ENCODE results near the gene TMEM61.
A peak's percentile ranks its signal among the peaks of the same experiment; 100 is the strongest.
"Not testable (repeated sequence)": the region's sequence is repeated elsewhere in the genome, so short reads cannot be mapped to it uniquely, and the experiment has no call there.

The TMEM61 gene

DNA sequence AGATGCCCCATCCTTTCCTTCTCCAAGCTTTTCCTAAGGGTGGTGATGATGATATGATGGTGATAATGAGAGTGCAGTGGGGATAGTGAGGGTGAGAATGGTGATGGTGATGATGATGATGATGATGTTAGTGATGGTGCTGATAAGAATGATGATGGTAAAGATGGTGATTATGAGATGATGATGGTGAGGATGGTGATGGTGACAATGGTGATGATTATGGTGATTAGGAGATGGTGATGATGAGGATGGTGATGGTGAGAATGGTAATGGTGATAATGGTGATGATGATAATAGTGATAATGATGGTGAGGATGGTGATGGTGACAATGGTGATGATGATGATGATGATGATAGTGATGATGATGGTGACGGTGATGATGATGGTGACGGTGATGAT is 22.3 kb downstream of the TMEM61 start:
- no peak for DNase-seq (ENCODE audit: low read depth)

DNA sequence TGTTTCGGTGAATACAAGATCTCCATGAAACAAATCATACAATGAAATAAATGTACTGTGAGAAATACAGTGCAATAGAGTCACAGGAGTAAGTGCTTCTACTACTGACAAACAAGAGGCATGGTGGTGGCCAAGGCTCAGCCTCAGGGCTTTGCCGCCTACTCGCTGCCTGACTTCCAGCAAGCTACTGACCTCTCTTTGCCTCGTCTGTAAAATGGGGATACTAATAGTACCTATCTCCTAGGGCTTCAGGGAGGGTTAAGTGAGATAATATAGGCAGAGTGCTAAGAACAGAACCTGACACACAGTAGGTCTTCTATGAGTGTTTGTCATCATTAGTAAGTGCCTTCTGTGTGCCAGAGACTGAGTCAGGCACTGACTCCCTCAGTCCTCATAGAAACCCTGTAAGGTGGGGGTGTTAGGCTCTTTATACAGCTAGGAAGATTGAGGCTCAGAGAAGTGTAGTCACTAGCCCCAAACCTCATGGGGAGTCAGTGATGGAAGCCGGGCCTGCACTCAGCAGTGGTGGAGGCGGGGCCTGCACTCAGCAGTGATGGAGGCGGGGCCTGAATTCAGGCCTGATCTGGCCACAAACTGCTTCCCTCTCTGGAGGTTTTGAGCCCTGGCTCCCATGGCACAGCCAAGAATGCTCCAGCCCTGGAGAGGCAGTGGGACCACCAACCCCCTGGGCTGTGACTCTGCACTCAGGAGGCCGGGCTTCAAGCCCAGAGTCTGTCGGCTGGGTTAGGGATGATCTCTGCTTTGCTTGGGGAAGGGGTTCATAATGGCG is 25.1 kb downstream of the TMEM61 start:
- DNase-seq (ENCODE audit: low read depth), result no peak

DNA sequence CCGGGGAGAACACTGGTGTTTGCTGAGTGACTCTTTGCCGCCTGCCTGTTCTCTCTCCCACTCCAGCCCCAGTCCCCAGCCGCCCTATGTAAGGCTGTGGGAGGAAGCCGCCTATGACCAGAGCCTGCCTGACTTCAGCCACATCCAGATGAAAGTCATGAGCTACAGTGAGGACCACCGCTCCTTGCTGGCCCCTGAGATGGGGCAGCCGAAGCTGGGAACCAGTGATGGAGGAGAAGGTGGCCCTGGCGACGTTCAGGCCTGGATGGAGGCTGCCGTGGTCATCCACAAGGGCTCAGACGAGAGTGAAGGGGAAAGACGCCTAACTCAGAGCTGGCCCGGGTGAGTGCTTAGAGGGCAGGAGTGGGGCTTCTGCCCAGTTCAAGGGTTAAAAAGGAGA is 26.5 kb downstream of the TMEM61 start:
- DNase-seq (ENCODE audit: low read depth), result no peak

DNA sequence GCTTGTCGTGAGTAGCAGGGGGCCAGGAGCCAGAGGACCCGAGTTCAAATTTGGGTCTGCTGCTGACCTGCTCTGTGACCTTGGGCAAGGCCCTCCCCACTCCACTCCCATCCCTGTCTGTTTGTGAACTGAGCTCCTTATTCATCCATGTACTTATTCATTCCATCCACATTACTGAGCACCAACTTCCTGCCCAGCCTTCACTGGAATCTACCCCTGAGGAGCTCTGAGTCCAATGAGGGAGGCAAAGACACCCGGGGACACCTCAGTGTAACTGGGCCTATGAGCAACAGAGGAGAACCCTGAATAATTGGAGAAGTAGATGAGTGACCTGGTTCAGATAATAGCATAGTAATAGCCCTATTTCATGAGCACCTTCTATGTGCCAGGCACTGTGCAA is 27.2 kb downstream of the TMEM61 start:
- peak; percentile 37 for DNase-seq (ENCODE audit: low read depth)

DNA sequence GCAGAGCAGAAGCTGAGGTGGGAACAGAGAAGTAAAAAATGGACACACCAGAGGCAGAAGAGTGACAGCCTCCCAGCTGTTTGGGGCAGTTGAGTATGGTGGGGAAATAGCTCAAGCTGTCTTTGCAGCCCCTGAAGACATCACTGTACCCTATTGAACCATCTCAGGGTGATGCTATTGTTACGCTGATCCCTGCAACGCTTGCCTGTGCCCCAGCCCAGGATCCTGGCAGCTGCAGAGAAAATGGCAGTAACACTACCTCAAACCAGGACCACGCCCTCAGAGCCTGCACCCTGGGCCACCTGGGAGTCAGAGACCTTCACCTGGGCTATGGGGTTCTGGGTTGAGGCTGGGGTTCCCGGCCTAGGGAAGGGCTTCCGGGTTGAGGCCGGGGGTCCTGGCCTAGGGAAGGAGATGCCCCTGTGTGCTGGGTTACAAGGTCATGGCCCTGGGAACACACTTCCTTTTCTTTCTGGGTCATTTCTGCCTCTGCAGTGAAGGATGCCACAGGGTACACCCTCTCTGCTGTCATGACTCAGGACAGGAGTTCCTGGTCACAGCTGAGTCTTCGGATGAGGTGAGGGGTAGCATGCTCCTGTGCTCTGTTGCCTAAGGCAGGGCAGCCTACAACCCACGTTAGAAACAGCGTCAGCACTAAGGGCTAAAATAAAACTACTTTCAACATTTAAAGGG is 29.9 kb downstream of the TMEM61 start:
- DNase-seq (ENCODE audit: low read depth), result no peak

DNA sequence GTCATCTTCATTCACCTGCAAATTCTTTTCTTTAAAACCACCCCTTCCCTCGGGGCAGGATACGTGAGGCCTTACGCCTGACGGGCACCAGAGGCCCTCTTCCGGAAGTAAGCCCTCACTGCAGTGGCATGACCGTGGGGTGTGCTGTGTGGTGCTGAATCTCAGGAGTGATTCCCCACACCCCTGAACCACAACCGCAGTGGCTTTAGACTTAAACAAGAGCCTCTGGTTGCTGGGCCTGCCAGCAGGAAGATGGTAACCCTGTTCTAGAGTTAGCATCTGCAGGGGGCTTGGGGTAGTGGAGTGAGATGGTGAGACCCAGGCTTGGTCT is 30.4 kb downstream of the TMEM61 start:
- DNase-seq (ENCODE audit: low read depth), result no peak

DNA sequence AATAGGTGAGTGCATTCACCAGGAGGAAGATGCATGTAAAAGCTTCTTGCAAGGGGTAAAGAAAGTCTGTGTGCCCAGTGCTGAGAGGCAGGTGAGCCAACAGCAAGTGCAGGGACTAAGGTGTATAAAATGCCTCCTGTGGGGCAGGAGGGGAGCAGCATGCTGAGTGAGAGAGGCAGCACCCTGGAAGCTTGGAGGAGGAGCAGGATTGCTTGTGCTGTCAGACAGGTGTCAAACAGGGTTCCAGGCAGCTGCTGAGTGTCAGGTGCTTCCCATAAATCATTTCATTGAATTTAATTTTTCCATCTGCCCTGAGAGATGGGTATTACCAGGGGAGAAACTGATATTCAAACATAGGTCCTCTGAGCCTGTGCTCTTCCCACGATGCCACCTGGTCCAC is 32.2 kb downstream of the TMEM61 start:
- no peak for DNase-seq (ENCODE audit: low read depth)

DNA sequence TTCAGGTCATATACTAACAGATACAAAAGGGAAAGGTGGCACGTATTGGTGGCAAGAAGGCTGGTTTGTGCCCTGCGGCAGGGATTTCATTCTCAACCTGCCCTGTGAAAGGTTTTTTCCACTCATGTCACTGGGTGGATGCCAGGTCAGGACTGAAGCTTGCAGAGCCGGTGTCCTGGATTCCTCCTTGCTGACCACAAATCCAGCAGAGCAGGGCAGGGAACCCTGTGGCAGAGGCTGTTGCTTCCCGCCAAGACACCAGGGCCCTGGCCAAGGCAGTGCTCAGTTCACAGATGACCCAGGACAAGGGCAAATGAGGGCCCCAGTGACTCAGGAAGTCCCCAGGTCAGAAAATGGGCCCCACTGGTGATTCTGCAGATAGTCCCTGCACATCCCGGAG is 34.7 kb downstream of the TMEM61 start:
- DNase-seq (ENCODE audit: low read depth), result peak; percentile 11

DNA sequence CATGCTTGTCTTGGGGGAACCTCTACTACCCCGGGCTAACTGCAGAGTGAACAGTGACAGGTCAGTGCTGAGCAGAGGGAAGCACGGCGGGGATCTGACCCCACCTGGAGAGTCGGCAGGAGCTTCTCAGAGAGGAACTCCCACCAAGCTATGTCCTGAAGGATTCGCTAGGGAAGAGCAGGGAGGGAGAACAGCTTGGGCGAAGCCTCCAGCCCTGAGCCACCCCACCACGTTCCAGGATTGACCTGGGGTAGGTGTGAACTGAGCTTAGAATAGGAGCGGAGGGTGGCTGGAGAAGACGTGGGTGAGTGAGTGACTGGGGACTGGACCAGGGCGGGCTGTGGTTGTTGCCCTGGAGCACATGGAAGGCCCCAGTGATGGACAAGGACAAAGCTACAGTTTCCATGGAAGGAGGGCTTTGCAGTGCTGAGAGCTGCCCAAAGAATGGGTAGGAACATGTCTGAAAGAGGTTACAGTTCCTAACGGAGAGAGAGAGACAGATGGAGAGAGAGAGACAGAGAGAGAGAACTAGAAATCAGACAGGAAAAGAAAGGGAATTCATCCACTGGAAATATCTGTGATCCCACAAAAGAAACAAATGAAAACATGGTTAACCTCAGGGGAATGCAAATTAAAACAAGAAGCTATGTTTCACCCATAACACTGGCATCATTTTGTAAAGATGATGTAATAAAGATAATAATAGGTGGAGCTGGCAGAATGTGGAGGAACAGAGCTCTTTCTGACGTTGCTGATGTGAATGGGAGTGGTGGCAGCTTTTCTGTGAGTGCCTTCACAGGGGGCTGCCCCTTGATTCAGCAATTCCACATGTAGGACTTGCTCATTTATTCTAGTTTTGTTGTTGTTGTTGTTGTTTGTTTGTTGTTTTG is 35.5 kb downstream of the TMEM61 start:
- no peak for DNase-seq (ENCODE audit: low read depth)

DNA sequence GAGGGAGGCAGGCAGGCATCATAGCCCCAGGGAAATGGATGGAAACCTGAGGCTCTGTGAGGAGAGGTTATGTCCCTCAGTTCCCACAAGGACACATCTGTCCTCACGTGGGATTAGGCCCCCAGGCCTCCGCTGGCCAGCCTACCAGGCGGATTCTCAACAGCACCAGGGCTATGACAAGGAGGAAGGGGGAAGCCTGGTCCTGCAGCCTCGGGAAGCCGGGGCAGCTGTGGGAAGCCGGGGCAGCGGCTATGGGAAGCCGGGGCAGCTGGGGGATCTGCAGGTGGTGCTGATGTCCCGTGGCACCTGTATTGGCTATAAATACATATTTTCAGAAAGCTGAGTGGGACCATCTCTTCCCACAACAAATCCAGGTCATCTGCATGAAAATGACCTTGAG is 38.0 kb downstream of the TMEM61 start:
- DNase-seq (ENCODE audit: low read depth), result no peak

DNA sequence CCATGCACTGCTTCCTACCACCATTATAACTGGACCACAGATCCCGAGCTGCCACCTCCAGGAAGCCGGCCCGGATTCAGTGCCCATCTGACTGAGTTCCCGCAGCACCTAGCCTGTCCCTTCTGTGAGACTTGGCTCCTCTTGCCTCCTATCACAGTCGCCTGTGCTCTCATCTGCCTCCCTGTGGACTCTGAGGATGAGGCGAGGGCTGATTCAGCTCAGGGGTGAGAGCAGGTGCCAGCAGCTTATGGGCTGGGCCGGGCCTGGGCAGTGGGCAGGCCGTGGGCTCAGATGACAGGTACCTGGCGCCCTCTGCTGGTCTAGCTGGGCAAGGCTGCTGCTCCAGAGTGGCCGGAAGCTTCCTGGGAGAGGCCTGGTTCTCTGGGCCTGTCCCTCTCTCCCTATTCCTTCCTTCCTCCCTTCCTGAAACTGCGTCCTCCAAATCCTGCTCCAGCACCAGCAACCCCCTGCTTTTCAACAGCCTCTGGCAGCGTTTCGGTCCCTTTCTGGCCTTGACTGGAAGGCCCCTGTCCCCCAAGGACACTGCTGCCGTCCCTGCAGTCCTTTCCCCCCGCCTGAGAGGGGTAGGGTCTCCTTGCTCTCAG is 41.6 kb downstream of the TMEM61 start:
- DNase-seq (ENCODE audit: low read depth), result peak; percentile 86

DNA sequence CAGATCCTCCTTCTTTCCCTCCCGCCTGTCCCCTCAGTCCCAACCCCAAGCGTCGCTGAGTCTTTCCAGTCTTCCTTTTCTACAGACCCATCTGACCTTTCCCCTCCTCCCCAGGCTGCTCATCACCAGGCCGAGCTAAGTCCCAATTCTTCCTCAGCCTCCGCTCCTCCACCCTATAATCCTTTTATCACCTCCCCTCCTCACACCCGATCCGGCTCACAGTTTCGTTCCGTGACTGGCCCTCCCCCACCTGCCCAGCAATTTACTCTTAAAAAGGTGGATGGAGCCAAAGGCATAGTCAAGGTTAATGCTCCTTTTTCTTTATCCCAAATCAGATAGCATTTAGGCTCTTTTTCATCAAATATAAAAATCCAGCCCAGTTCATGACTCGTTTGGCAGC is 43.7 kb downstream of the TMEM61 start:
- DNase-seq (ENCODE audit: low read depth), result not testable (repeated sequence)

DNA sequence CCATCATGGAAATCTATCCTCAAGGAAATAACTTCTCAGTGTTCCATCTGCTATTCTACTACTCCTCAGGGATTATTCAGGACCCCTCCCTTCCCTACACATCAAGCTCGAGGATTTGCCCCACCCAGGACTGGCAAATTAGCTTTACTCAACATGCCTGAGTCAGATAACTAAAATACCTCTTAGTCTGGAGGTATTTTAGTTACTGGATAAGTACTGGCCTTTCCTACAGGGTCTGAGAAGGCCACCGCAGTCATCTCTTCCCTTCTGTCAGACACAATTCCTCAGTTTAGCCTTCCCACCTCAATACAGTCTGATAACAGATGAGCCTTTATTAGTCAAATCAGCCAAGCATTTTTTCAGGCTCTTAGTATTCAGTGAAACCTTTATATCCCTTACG is 46.3 kb downstream of the TMEM61 start:
- DNase-seq (ENCODE audit: low read depth), result not testable (repeated sequence)

DNA sequence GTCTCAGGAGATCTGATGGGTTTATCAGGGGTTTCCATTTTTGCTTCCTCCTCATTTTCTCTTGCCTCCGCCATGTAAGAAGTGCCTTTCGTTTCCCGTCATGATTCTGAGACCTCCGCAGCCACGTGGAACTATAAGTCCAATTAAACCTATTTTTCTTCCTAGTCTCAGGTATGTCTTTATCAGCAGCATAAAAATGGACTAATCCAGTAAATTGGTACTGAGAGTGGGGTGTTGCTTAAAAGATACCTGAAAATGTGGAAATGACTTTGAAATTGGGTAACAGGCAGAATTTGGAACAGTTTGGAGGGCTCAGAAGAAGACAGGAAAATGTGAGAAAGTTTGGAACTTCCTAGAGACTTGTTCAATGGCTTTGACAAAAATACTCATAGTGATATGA is 50.7 kb downstream of the TMEM61 start:
- not testable (repeated sequence) for DNase-seq (ENCODE audit: low read depth)

DNA sequence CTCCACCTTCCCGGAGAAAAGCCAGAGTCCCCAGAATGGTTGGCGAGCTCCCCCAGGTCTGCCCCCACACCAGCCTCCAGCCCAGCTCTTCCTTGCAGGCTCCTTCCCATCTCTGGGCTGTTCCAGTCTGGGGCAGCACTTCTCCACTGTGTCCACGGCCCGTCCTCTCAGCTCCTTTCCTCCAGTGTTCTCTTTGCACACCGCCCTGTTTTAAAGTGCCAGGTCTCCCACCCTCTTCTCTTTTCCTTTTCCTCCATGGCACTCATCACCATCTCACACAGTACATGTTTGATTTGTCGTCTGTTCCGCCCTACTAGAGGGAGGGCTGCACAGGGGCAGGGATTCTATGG is 52.8 kb downstream of the TMEM61 start:
- DNase-seq (ENCODE audit: low read depth), result no peak

DNA sequence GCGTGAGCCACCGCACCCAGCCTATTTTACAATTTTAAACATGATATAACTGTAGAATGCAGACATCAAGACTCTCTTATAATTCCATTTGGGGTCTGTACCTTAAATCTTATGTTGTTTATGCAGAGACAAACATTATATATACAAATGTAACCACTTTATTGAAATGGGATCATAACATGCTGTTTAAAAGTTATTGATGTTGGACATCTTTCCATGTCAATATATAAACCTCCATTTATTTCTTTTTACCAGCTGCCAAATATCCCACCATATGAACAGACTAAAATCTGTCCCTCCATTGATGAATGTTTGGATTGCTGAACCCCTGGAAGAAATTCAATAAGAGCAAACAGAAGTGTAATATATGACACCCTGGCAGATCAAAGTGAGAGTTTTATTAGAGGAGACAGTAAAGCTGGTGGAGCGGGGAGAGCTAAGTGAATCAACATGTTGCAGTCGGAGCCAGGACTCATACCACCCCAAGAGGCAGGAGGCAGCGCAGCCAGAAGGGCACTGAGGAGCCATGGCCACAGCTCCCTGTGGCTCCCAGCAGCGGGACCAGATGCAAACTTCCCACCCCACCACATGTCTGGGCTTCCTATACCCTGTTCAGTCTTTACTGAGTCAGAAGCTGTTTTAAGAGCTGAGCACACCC is 54.2 kb downstream of the TMEM61 start:
- no peak for DNase-seq (ENCODE audit: low read depth)

DNA sequence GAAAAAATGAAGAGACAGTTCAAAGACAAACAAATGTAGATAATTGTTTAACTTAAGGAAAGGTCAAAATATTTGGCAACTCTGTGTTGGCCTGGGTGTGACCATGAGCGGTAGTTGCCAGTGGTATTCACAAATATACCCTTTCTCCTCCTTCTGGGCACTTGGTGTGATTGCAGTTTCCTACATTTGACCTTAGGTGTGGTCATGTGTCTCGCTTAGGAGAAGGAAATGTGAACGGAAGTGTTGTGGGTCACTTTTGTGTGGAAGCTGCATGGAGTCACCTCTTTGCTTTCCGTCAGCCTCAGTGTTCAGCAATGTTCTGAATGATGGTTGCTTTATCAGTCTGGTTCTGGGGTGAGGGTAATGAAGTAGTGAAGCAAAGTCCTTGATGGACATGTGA is 55.5 kb downstream of the TMEM61 start:
- no peak for DNase-seq (ENCODE audit: low read depth)

DNA sequence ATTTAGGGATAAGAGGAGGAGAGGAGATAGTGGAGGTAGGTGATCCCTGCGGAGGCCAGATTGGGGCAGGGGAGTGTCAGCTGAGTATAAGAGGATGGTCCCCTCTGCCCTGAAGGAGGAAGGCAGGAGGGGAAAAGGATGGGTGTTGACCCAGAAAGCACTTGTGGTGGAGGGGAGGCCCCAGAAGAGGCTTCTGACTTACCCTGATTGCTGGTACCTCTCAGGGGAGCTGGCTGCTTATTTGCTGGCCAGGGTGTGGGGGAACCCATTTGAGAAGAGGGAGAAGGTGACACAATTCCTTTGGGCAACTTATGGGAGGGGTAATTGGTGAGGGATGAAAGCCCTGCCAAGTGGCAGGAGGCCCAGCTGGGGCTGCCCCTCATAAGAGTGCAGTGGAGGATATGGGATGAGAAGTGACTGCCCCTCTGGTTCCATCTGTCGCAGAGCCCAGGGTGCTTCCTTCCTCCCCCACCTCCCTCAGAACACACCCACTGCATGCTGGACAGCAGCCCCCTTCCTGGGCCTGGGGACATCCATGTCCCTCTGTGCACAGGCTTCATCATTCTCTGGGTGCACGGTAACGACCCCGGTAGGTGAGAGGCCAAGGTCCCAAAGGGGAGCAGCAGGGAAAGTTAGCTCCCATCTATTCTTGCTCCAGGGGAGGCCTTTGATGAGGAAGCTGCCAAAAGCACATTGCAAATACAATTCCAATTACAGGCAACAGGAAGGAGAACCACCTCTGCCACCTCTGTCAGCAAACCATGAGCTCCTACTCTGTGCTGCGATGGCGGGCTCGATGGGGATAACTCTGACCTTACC is 57.5 kb downstream of the TMEM61 start:
- no peak for DNase-seq (ENCODE audit: low read depth)

DNA sequence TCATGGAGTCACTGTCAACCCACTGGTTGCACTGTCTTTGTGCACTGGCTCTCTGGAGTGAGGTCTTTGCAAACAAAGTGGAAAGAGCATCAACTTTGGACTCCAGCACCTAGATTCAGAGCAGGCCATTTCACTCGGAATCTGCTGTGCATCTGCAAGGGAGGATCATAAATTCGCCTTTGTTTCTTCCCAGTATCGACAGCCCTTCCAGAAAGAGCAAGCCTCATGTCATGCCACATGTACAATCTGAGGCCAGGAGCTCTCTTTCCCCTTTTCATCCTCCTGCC is 58.1 kb downstream of the TMEM61 start:
- no peak for DNase-seq (ENCODE audit: low read depth)

DNA sequence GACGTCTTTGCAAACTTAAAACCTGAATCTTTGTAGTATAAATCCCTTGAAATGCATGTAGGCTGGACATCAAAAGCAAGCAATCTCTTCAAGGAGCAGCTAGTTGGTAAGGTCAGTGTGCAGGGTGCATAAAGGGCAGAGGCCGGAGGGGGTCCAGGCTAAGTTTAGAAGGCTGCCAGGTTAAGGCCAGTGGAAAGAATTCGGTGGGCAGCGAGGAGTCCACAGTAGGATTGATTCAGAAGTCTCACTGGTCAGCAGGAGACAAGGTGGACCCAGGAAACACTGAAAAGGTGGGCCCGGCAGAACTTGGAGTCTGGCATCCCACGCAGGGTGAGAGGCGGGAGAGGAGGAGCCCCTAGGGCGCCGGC is 58.5 kb downstream of the TMEM61 start:
- no peak for DNase-seq (ENCODE audit: low read depth)

DNA sequence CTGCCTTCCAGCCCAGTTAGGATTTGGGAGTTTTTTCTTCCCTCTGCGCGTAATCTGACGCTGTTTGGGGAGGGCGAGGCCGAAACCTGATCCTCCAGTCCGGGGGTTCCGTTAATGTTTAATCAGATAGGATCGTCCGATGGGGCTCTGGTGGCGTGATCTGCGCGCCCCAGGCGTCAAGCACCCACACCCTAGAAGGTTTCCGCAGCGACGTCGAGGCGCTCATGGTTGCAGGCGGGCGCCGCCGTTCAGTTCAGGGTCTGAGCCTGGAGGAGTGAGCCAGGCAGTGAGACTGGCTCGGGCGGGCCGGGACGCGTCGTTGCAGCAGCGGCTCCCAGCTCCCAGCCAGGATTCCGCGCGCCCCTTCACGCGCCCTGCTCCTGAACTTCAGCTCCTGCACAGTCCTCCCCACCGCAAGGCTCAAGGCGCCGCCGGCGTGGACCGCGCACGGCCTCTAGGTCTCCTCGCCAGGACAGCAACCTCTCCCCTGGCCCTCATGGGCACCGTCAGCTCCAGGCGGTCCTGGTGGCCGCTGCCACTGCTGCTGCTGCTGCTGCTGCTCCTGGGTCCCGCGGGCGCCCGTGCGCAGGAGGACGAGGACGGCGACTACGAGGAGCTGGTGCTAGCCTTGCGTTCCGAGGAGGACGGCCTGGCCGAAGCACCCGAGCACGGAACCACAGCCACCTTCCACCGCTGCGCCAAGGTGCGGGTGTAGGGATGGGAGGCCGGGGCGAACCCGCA is 59.1 kb downstream of the TMEM61 start, which contains the start of gene PCSK9:
Gene PCSK9 (plus strand): TSS at position 207 of the 741 bp plus-strand sequence. CDS start 290 bp downstream, at position 497.
- DNase-seq (ENCODE audit: low read depth), result no peak

Data from amniotic epithelial cell (primary cell).